Measurements from ENCODE around the gene CFLAR. TPM values are rescaled to one million over a fixed set of nuclear protein-coding genes. Genes with fewer than 3 reads are reported as not detected.

Gene CFLAR
- total and polyA plus RNA-seq, 9 of the 15 experiments (the other 6 are each of a cell fraction or from before 2014, with no cell fraction given), result 27.5 to 102 (median 54.0) TPM

GRCh38 chr2:201071479-201072200 is 44.3 kb upstream of the CFLAR start, which contains the start of the genes HYCC2 and NDUFB3 (continued):
- no peak for TF ChIP-seq ZNF445 (CRISPR knock-in tag; IDR thresholded peaks at IDR 0.05; ENCODE audit: low read depth)
- TF ChIP-seq EWSR1 (IDR thresholded peaks at IDR 0.05; ENCODE audit: borderline replicate concordance, low read depth, partially characterized antibody), result no peak
- TF ChIP-seq MAFK (IDR thresholded peaks at IDR 0.05; ENCODE audit: low read length), result no peak

GRCh38 chr2:201072201-201072530 is 43.8 kb upstream of the CFLAR start:
- H3K27ac ChIP-seq (ENCODE audit: extremely low read depth, low read depth, low read length), result peak overlapping the region; percentile 99
- H3K79me2 ChIP-seq (ENCODE audit: control insufficient read depth, insufficient read depth, low read length), result peaks cover 83% of the 10 kb centered on the region
- H3K4me3 ChIP-seq, result peak overlapping the region; percentile 83
- H3K9ac ChIP-seq (ENCODE audit: insufficient read depth in 1 of 2, low read depth in 2 of 2, low read length in 2 of 2), result peak overlapping the region; percentile 91 to 92
- ChIA-PET POLR2A (interaction anchor here (0.9 kb wide), 1 partner anchor 50 kb away, joined by 4 read pairs; no protein-coding TSS in a partner anchor), CTCF (ENCODE audit: low intra/inter-chr PET ratio) (no interaction called here)
- intact Hi-C loops (cut with micrococcal nuclease), result loop anchor here (1.0 to 5.0 kb wide), 2 partner anchors 86 to 160 kb away; no protein-coding TSS in a partner anchor
- peaks cover 9% of the 10 kb centered on the region; the same call in 1 of the 3 replicates for H3K36me3 ChIP-seq (ENCODE audit: control insufficient read depth, insufficient read depth, low read length)
- FAIRE-seq (no peak), ATAC-seq (no peak), DNase-seq (ENCODE audit: extremely low read depth in 1 of 4, low spot score in 3 of 4) (no peak)
- BruUV-seq (replicated peaks), result TSS peak; percentile 85
- H3K4me1 ChIP-seq (replicated peaks in 1 of 2; ENCODE audit: control insufficient read depth in 2 of 2, insufficient read depth in 2 of 2, low read length in 2 of 2), result peaks cover 4% of the 10 kb centered on the region in 2 experiments; a peak in 3 of 5 replicates
- H3K4me2 ChIP-seq (ENCODE audit: insufficient read depth, low read length), result peak overlapping the region; percentile 91
- peak overlapping the region; percentile 99 for H2AFZ ChIP-seq (ENCODE audit: low read depth, low read length)
- H4K20me1 ChIP-seq (replicated peaks; ENCODE audit: control insufficient read depth, insufficient read depth, low read length), result no peaks in the 10 kb centered on the region; the same call in 1 of the 2 replicates
- H3K9me3 ChIP-seq (replicated peaks; ENCODE audit: control insufficient read depth, insufficient read depth, low read depth, low read length), result no peaks in the 10 kb centered on the region
- peaks cover 3% of the 10 kb centered on the region for H3K9me1 ChIP-seq (ENCODE audit: control insufficient read depth, insufficient read depth, low read length)
- 4% methylated on average over 4 of the region's 5 CpGs for WGBS (ENCODE audit: insufficient coverage, low coverage, missing lambda C conversion rate)
- in situ Hi-C loops (cut with MboI), result loop anchor here (10.0 kb wide), 1 partner anchor 167 kb away; no protein-coding TSS in a partner anchor
- H3K27me3 ChIP-seq (ENCODE audit: control insufficient read depth in 2 of 2, insufficient read depth in 2 of 2, low read length in 2 of 2), result no peaks in the 10 kb centered on the region
- TF ChIP-seq HES1 (IDR thresholded peaks at IDR 0.05; ENCODE audit: low read depth) (0 out of 2 replicates have a peak, but pooled peaks have one; percentile 6), FUS (optimal IDR thresholded peaks at IDR 0.05; ENCODE audit: low read depth, low read length) (no peak), E2F6 (IDR thresholded peaks at IDR 0.05; ENCODE audit: borderline replicate concordance in 1 of 2, extremely low read depth in 1 of 2, insufficient read depth in 1 of 2, insufficient read length in 1 of 2, low read depth in 1 of 2, low read length in 1 of 2, poor library complexity in 1 of 2, severe bottlenecking in 1 of 2) (no peak), REST (IDR thresholded peaks at IDR 0.05; ENCODE audit: borderline replicate concordance) (no peak), REST (CRISPR knock-in tag; IDR thresholded peaks at IDR 0.05; ENCODE audit: low read depth) (no peak), ZNF764 (CRISPR knock-in tag; IDR thresholded peaks at IDR 0.05; ENCODE audit: low read depth) (no peak)

Data from K562 (cell line).